Psoas muscle (tissue), 8 donors: ENCODE data around the gene HES7. TPM values are rescaled to one million over a fixed set of nuclear protein-coding genes. Genes with fewer than 3 reads are reported as not detected.

Experiments
- ATAC-seq, 4 donors: fragments of 200-7000 bp; cut with Tn5 transposase; one replicate each; pipeline ENCODE4 v1.9.1; 2020; ENCODE audit warnings: moderate library complexity in 3 of 4, mild to moderate bottlenecking in 2 of 4
- DNase-seq, 2 donors: peaks; one replicate each; pipeline ENCODE4 v3.0.0-alpha.2; 2020
- H3K27ac ChIP-seq: fragments of 200-600 bp; one replicate; pipeline ENCODE4 v1.8.0; 2022
- H3K27me3 ChIP-seq, 3 donors: fragments of 200-600 bp in 1 of 3; one replicate each; pipeline versions ENCODE4 v1.6.1 to v1.8.0; 2013 to 2022; ENCODE audit warnings: low read length in 2 of 3, mild to moderate bottlenecking in 2 of 3, moderate library complexity in 1 of 3; ENCODE audit not compliant: insufficient read depth in 3 of 3
- H3K36me3 ChIP-seq, 2 donors: fragments of 200-600 bp in 1 of 2; one replicate each; pipeline versions ENCODE4 v1.6.1 to v1.8.0; 2013 to 2022; ENCODE audit warnings: low read depth in 1 of 2, mild to moderate bottlenecking in 1 of 2, moderate library complexity in 1 of 2; ENCODE audit not compliant: insufficient read depth in 1 of 2
- H3K4me1 ChIP-seq: fragments of 200-600 bp; one replicate; pipeline ENCODE4 v1.8.0; 2022
- H3K4me3 ChIP-seq: fragments of 200-600 bp; one replicate; pipeline ENCODE4 v1.8.0; 2022; ENCODE audit warnings: mild to moderate bottlenecking
- H3K9me3 ChIP-seq: fragments of 200-600 bp; one replicate; pipeline ENCODE4 v1.8.0; 2022
- WGBS, 3 donors: extraction: QIAGEN DNeasy Blood & Tissue Kit; methylation state at CpG; one replicate each; pipeline versions ENCODE4 v1.1.6 to v1.1.7; 2013; 5-methylcytosine and 5-hydroxymethylcytosine counted together
- intact Hi-C, 2 donors: fragments of 100-400 bp; cut with DNase I; formaldehyde crosslinking; loops; one replicate each; pipeline versions ENCODE4 v1.11.0 to v1.14.2; 2022
- polyA plus RNA-seq, 3 donors: library from polyadenylated mRNA; stranded (reverse); fragments of 200-250 nt; gene quantifications; one replicate each; pipeline ENCODE4 v1.2.3, GENCODE V29; 2013
- total RNA-seq, 4 donors: library from RNA; stranded (reverse); fragmentation: NEBNext Ultra II Directional in 2 of 4; extraction: Animal tissue kit (Norgen Biotek cat#: 25700) in 2 of 4; gene quantifications; one replicate each; pipeline versions ENCODE4 v1.2.1 to v1.2.4, GENCODE V29; 2021 to 2023
- TF ChIP-seq, protein P1 (sequence below): fragments of 200-600 bp; IDR thresholded peaks from one replicate; pipeline ENCODE4 v1.8.0; 2022; ENCODE audit warnings: antibody characterized with exemption
- donor health status: healthy with polysubstance abuse.
- donor health status: DM: no; HTN: no; CAD: no; lungs with moderate emphysema.
- donor health status: Bipolar disorder and iron deficiency.
- donor health status: healthy.
- donor health status: DM: yes; HTN: yes; CAD: no.
- donor health status: DM: no; HTN: no; CAD: no.
- donor health status: DM: no; HTN: no; CAD: no.
- donor health status: DM: yes; HTN: yes; CAD: no.

Gene HES7
- total and polyA plus RNA-seq, 7 donors, result 0.10 to 0.30 TPM; not detected in 5

DNA sequence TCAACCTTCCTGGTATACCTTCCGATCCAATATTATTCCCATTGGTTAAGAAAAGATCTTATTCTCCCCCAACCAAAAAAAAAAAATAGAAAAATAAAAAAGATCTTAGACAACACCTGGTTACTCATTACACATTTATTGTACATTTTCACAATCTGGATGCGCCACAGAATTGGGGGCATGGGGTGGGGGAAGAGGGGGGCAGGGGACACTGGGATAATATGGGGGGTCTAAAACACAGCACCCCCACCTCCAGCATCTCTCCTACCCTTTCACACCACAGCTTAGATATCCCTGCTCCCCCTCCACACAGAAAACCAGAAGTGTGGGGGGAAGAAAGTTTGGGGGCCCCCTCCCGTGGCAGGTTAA lies 35.1 kb upstream of the HES7 start:
- peaks cover 0 to 26% of the 10 kb centered on the region in 2 donors for H3K36me3 ChIP-seq
- intact Hi-C loops, result loop anchor here in 1 of 2 donors (2.0 kb wide), 2 partner anchors 20 to 64 kb away; no protein-coding TSS in a partner anchor
- WGBS, 3 donors, result 58 to 63% (median 60%) methylated on average over 3 of the region's 3 CpGs
- H3K9me3 ChIP-seq, result no peaks in the 10 kb centered on the region
- H3K27ac ChIP-seq, result peak overlapping the region; percentile 100
- TF ChIP-seq, protein P1, sequence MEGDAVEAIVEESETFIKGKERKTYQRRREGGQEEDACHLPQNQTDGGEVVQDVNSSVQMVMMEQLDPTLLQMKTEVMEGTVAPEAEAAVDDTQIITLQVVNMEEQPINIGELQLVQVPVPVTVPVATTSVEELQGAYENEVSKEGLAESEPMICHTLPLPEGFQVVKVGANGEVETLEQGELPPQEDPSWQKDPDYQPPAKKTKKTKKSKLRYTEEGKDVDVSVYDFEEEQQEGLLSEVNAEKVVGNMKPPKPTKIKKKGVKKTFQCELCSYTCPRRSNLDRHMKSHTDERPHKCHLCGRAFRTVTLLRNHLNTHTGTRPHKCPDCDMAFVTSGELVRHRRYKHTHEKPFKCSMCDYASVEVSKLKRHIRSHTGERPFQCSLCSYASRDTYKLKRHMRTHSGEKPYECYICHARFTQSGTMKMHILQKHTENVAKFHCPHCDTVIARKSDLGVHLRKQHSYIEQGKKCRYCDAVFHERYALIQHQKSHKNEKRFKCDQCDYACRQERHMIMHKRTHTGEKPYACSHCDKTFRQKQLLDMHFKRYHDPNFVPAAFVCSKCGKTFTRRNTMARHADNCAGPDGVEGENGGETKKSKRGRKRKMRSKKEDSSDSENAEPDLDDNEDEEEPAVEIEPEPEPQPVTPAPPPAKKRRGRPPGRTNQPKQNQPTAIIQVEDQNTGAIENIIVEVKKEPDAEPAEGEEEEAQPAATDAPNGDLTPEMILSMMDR, result no peak
- no peaks in the 10 kb centered on the region for H3K27me3 ChIP-seq
- no peak for DNase-seq
- peak overlapping the region; percentile 17 for H3K4me3 ChIP-seq
- ATAC-seq, result no peak
- peaks cover 26% of the 10 kb centered on the region for H3K4me1 ChIP-seq

DNA sequence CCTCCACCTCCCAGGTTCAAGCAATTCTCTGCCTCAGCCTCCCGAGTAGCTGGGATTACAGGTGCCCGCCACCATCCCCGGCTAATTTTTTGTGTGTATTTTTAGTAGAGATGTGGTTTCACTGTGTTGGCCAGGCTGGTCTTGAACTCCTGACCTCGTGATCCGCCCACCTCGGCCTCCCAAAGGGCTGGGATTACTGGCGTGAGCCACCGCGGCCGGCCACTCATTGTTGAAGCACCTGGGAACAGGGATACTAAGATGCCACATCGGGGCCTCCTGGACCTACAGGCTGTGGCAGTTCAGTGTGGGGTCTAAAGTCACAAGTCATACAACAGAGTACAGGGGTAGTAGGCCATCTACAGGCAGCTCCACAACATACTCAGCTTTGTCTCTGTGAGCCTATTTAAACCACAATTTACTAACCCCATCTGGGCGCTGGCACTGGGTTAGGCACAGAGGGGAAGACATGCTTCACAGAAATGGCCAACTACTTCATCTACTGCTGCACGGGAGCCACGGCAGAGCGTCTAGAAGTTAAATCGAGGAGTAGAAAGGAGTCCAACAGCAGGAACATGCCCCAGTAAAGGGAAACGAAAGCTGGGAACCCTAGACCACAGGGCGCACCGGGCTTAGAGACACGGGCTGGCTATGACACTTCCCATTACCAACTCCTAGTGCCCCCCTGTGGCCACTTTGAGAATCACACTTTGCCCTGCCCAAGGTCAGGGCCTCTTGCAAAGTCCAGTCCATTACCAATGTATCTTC lies 34.5 kb upstream of the HES7 start:
- TF ChIP-seq, protein P1, result peak; percentile 96

GRCh38 chr17:8156246-8156992 lies 32.5 kb upstream of the HES7 start:
- peak overlapping the region; percentile 97 for H3K4me3 ChIP-seq
- 0 to 1% (median 1%) methylated on average over 59 of the region's 59 CpGs for WGBS, 3 donors
- DNase-seq (peak; percentile 100), ATAC-seq (peak; percentile 59 to 68 (median 64))
- H3K27ac ChIP-seq, result peak overlapping the region; percentile 100
- H3K4me1 ChIP-seq, result peaks cover 31% of the 10 kb centered on the region
- H3K36me3 ChIP-seq, result peaks cover 0 to 30% of the 10 kb centered on the region in 2 donors
- intact Hi-C loops, result loop anchor here in 1 of 2 donors (2.0 kb wide), 1 partner anchor 36 kb away; no protein-coding TSS in a partner anchor
- H3K9me3 ChIP-seq, result no peaks in the 10 kb centered on the region
- TF ChIP-seq, protein P1, result no peak
- H3K27me3 ChIP-seq, result no peaks in the 10 kb centered on the region

More for the DNA sequence above, 34.5 kb upstream of the HES7 start:
- Histone ChIP-seq H3K27ac (peak overlapping the region; percentile 100), H3K9me3 (no peaks in the 10 kb centered on the region), H3K36me3 (peaks cover 0 to 27% of the 10 kb centered on the region in 2 donors), H3K4me1 (peaks cover 25% of the 10 kb centered on the region), H3K4me3 (peak overlapping the region; percentile 17), H3K27me3 (no peaks in the 10 kb centered on the region)
- WGBS, 3 donors, result 22 to 37% (median 25%) methylated on average over 20 of the region's 20 CpGs
- DNase-seq (peak; percentile 92 to 96), ATAC-seq (peak; percentile 16 to 23 (median 21))
- intact Hi-C loops, result loop anchor here in 1 of 2 donors (2.0 kb wide), 2 partner anchors 20 to 64 kb away; no protein-coding TSS in a partner anchor

DNA sequence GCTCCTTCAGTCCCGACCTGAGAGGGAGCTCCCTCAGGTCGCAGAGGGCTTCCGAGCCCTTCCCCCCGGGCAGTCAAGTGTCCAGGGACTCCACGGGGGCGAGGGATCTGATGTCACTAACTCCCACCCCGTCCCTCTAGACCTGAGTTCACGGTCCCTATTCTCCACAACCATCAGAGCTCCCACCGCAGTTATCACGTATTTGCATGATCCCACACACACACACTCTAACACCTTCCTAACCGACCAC lies 32.0 kb upstream of the HES7 start:
- H3K27ac ChIP-seq, result peak overlapping the region; percentile 100
- no peaks in the 10 kb centered on the region for H3K27me3 ChIP-seq
- peaks cover 0 to 25% of the 10 kb centered on the region in 2 donors for H3K36me3 ChIP-seq
- intact Hi-C loops, result loop anchor here in 1 of 2 donors (2.0 kb wide), 1 partner anchor 35 kb away; no protein-coding TSS in a partner anchor
- no peaks in the 10 kb centered on the region for H3K9me3 ChIP-seq
- WGBS, 3 donors, result 0 to 1% (median 0%) methylated on average over 11 of the region's 11 CpGs
- TF ChIP-seq, protein P1, result no peak
- H3K4me1 ChIP-seq, result peaks cover 27% of the 10 kb centered on the region
- ATAC-seq, result no peak
- peak in 1 of 2 donors; percentile 60 for DNase-seq
- H3K4me3 ChIP-seq, result peak overlapping the region; percentile 97
